Erythroblast (primary cell): ENCODE results near the gene ACY1.

Source experiments
- GATA1 ChIP-seq: IDR thresholded peaks from 2 replicates; pipeline ENCODE4 v1.6.1; 2011; ENCODE audit warnings: low read depth, mild to moderate bottlenecking, control low read depth, low read length, moderate library complexity
- POLR2A ChIP-seq: IDR thresholded peaks from 2 replicates; pipeline ENCODE4 v1.6.1; 2011; ENCODE audit warnings: mild to moderate bottlenecking, low read length

DNA sequence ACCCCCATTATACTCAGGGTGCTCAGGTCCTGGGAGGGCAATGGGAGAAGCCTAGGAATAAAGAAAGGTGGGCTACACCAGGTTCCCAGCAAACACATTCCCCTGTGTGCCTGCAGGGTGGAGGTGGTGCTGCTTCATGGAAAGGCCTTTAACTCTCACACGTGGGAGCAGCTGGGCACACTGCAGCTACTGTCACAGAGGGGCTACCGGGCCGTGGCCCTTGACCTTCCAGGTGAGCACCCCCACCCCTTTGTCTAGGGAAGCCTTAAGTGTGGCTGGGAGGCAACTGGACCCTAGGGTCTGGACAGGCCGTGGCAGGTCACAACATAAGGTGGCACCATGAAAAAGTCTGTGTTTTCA lies 5.2 kb upstream of the ACY1 start:
- TF ChIP-seq POLR2A = no peak
- no peak for TF ChIP-seq GATA1
